HEK293 (cell line): Measurements from ENCODE around the gene DDIT3.

ENCODE experiments used
- CTCF ChIA-PET: fragments of 350-600 bp; formaldehyde crosslinking; extraction: SDS; loops from one replicate; lab custom pipeline; 2021; ENCODE audit warnings: antibody characterized with exemption; lab: Yijun Ruan, JAX
- POLR2A ChIA-PET: fragments of 300-600 bp; formaldehyde crosslinking; extraction: SDS; loops from one replicate; lab custom pipeline; 2020; ENCODE audit warnings: antibody characterized with exemption, inconsistent platforms; lab: Yijun Ruan, JAX
- H3K27ac ChIP-seq: fragments of 200-500 bp; sonication (Bioruptor generic); 2 replicates; pipeline ENCODE4 v1.5.1; 2014; ENCODE audit warnings: low read depth, low read length, control low read depth, inconsistent platforms; ENCODE audit errors: extremely low read depth
- H3K36me3 ChIP-seq, 2 experiments: fragments of 200-500 bp in 1 of 2; sonication (Bioruptor generic) in 1 of 2; 1 replicate in 1 of 2; 2 replicates in 1 of 2; pipeline ENCODE4 v1.5.1; 2014 to 2017; ENCODE audit warnings: inconsistent platforms in 2 of 2, low read length in 2 of 2; ENCODE audit not compliant: control insufficient read depth in 2 of 2, insufficient read depth in 1 of 2
- H3K4me1 ChIP-seq: fragments of 200-500 bp; sonication (Bioruptor generic); 2 replicates; pipeline ENCODE4 v1.5.1; 2014; ENCODE audit warnings: mild to moderate bottlenecking, low read length, inconsistent platforms; ENCODE audit not compliant: control insufficient read depth, insufficient read depth
- H3K4me3 ChIP-seq: 2 replicates; pipeline ENCODE4 v1.5.1; 2011; ENCODE audit warnings: low read depth, mild to moderate bottlenecking, control low read depth, low read length, moderate library complexity
- H3K9me3 ChIP-seq: fragments of 200-500 bp; sonication (Bioruptor generic); 2 replicates; pipeline ENCODE4 v1.5.1; 2014; ENCODE audit warnings: low read depth, low read length, inconsistent platforms; ENCODE audit not compliant: control insufficient read depth, insufficient read depth
- HOXD13 ChIP-seq: sonication (generic); formaldehyde crosslinking; IDR thresholded peaks from 2 replicates; pipeline ENCODE4 v1.8.0; 2022; ENCODE audit warnings: missing genetic modification reagents, borderline replicate concordance
- MEIS1 ChIP-seq: sonication (generic); formaldehyde crosslinking; IDR thresholded peaks from 2 replicates; pipeline ENCODE4 v1.8.1; 2022; ENCODE audit warnings: missing genetic modification reagents, mild to moderate bottlenecking, borderline replicate concordance
- OSR2 ChIP-seq: fragments of 450-650 bp; formaldehyde crosslinking; IDR thresholded peaks from 2 replicates; pipeline ENCODE4 v1.5.1; 2016; ENCODE audit warnings: missing biosample characterization, missing genetic modification characterization
- PRDM1 ChIP-seq: fragments of 450-650 bp; formaldehyde crosslinking; IDR thresholded peaks from 2 replicates; pipeline ENCODE4; 2016; ENCODE audit warnings: missing biosample characterization, missing genetic modification characterization
- YY2 ChIP-seq: fragments of 450-650 bp; formaldehyde crosslinking; IDR thresholded peaks from 2 replicates; pipeline ENCODE4 v1.5.1; 2016; ENCODE audit warnings: missing biosample characterization, missing genetic modification characterization
- ZBTB20 ChIP-seq: fragments of 450-650 bp; formaldehyde crosslinking; IDR thresholded peaks from 2 replicates; pipeline ENCODE4 v1.5.1; 2016; ENCODE audit warnings: missing biosample characterization, missing genetic modification characterization
- ZBTB21 ChIP-seq: fragments of 450-650 bp; formaldehyde crosslinking; IDR thresholded peaks from 2 replicates; pipeline ENCODE4 v1.5.1; 2017; ENCODE audit warnings: missing biosample characterization, missing genetic modification characterization
- ZFP41 ChIP-seq: fragments of 450-650 bp; formaldehyde crosslinking; IDR thresholded peaks from 2 replicates; pipeline ENCODE4 v1.5.1; 2016; ENCODE audit warnings: missing biosample characterization, missing genetic modification characterization, borderline replicate concordance
- ZNF138 ChIP-seq: fragments of 450-650 bp; formaldehyde crosslinking; IDR thresholded peaks from 2 replicates; pipeline ENCODE4 v1.5.1; 2016; ENCODE audit warnings: missing biosample characterization, missing genetic modification characterization, borderline replicate concordance
- ZNF16 ChIP-seq: fragments of 450-650 bp; formaldehyde crosslinking; IDR thresholded peaks from 2 replicates; pipeline ENCODE4 v1.5.1; 2016; ENCODE audit warnings: low read depth, missing biosample characterization, missing genetic modification characterization
- ZNF274 ChIP-seq, 2 experiments: fragments of 200-500 bp in 1 of 2; fragments of 450-650 bp in 1 of 2; sonication (Bioruptor generic) in 1 of 2; formaldehyde crosslinking in 1 of 2; IDR thresholded peaks; 2 replicates each; pipeline versions ENCODE4 v1.5.1 to v1.6.1; 2014 to 2016; ENCODE audit warnings: borderline replicate concordance in 1 of 2, inconsistent platforms in 1 of 2, low read length in 1 of 2, missing biosample characterization in 1 of 2, missing genetic modification characterization in 1 of 2
- ZNF341 ChIP-seq: fragments of 450-650 bp; formaldehyde crosslinking; IDR thresholded peaks from 2 replicates; pipeline ENCODE4; 2016; ENCODE audit warnings: low read depth, missing biosample characterization, missing genetic modification characterization
- ZNF544 ChIP-seq: fragments of 450-650 bp; formaldehyde crosslinking; IDR thresholded peaks from 2 replicates; pipeline ENCODE4 v1.5.0; 2017; ENCODE audit warnings: missing biosample characterization, missing genetic modification characterization
- ZNF600 ChIP-seq: fragments of 450-650 bp; formaldehyde crosslinking; IDR thresholded peaks from 2 replicates; pipeline ENCODE4 v1.5.1; 2016; ENCODE audit warnings: missing biosample characterization, missing genetic modification characterization
- ZNF654 ChIP-seq: fragments of 450-650 bp; formaldehyde crosslinking; IDR thresholded peaks from 2 replicates; pipeline ENCODE4 v1.5.1; 2016; ENCODE audit warnings: low read depth, missing biosample characterization, missing genetic modification characterization
- ZNF792 ChIP-seq: fragments of 450-650 bp; formaldehyde crosslinking; IDR thresholded peaks from 2 replicates; pipeline ENCODE4 v1.5.1; 2016; ENCODE audit warnings: missing biosample characterization, missing genetic modification characterization
- TF ChIP-seq, protein P1 (sequence below): fragments of 450-650 bp; formaldehyde crosslinking; IDR thresholded peaks from 2 replicates; pipeline ENCODE4 v1.5.1; 2016; ENCODE audit warnings: missing biosample characterization, missing genetic modification characterization
- TF ChIP-seq, protein P2 (sequence below): fragments of 450-650 bp; formaldehyde crosslinking; IDR thresholded peaks from 2 replicates; pipeline ENCODE4 v1.5.1; 2016; ENCODE audit warnings: missing biosample characterization, missing genetic modification characterization
- TF ChIP-seq, protein P3 (sequence below): fragments of 450-650 bp; formaldehyde crosslinking; IDR thresholded peaks from 2 replicates; pipeline ENCODE4 v1.5.1; 2016; ENCODE audit warnings: missing biosample characterization, missing genetic modification characterization, borderline replicate concordance
- TF ChIP-seq, protein P4 (sequence below): fragments of 450-650 bp; IDR thresholded peaks from 2 replicates; pipeline ENCODE4 v1.5.1; 2018; ENCODE audit warnings: missing biosample characterization, mild to moderate bottlenecking, missing genetic modification characterization
- TF ChIP-seq, protein P5 (sequence below): fragments of 450-650 bp; formaldehyde crosslinking; IDR thresholded peaks from 2 replicates; pipeline ENCODE4 v1.5.1; 2016; ENCODE audit warnings: missing biosample characterization, missing genetic modification characterization, low read depth
- TF ChIP-seq, protein P6 (sequence below): fragments of 450-650 bp; formaldehyde crosslinking; IDR thresholded peaks from 2 replicates; pipeline ENCODE4; 2016; ENCODE audit warnings: missing biosample characterization, missing genetic modification characterization

Gene DDIT3

DNA sequence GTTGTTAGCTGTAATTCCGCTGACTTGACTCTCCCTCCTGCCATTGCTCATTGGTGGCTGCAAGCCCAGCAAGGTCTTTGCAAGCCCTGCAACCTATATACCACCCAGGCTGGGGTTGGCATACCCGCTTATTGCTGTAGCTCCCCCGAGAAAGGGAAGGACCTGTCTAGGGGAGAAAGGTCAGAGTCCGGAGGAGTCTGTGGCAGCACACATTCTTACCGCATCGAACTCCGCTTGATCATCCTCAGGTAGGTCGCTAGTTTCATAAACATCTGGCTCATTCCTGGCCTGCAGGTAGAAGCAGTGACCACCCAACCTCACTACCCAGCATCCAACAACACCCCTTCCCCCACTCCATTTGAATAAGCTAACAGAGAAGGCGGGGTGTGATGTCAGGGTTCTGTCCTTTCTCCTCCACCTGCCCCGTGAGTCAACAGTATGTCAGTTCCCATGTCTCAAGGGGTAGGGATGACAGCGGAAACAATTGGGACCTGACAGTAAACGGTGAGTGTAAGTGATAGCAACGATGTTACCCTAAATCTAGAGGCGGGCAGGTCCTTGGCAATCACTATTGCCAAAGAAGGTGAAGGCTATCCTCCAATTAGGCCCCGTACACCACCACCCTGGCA, 25.6 kb upstream of the DDIT3 start:
- POLR2A ChIA-PET, result interaction anchor here (1.3 to 2.6 kb wide), 6 partner anchors 8 to 198 kb away, joined by 3 to 16 read pairs (median 8); partner anchors contain the start of genes DDIT3 and MBD6
- peaks cover 4 to 45% of the 10 kb centered on the region in 2 experiments; a peak in 2 of 3 replicates for H3K36me3 ChIP-seq
- peak overlapping the region; percentile 95 for H3K4me3 ChIP-seq
- H3K9me3 ChIP-seq, result no peaks in the 10 kb centered on the region
- peak overlapping the region; percentile 78; the same call in 1 of the 2 replicates for H3K27ac ChIP-seq
- peaks cover 5% of the 10 kb centered on the region for H3K4me1 ChIP-seq
- TF ChIP-seq, protein P1, sequence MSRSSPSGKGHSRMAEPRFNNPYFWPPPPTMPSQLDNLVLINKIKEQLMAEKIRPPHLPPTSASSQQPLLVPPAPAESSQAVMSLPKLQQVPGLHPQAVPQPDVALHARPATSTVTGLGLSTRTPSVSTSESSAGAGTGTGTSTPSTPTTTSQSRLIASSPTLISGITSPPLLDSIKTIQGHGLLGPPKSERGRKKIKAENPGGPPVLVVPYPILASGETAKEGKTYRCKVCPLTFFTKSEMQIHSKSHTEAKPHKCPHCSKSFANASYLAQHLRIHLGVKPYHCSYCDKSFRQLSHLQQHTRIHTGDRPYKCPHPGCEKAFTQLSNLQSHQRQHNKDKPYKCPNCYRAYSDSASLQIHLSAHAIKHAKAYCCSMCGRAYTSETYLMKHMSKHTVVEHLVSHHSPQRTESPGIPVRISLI (tag by site-specific recombination), result no peak
- TF ChIP-seq ZNF600 (peak; percentile 45), PRDM1 (0 out of 2 replicates have a peak, but pooled peaks have one; percentile 39), ZBTB20 (tag by site-specific recombination) (peak; percentile 50)
- TF ChIP-seq, protein P2, sequence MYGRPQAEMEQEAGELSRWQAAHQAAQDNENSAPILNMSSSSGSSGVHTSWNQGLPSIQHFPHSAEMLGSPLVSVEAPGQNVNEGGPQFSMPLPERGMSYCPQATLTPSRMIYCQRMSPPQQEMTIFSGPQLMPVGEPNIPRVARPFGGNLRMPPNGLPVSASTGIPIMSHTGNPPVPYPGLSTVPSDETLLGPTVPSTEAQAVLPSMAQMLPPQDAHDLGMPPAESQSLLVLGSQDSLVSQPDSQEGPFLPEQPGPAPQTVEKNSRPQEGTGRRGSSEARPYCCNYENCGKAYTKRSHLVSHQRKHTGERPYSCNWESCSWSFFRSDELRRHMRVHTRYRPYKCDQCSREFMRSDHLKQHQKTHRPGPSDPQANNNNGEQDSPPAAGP (tag by site-specific recombination), result peak; percentile 22; the same call in 1 of the 2 replicates
- CTCF ChIA-PET, result interaction anchor here (1.4 to 1.9 kb wide), 2 partner anchors 37 to 77 kb away, joined by 4 to 5 read pairs; no protein-coding TSS in a partner anchor

DNA sequence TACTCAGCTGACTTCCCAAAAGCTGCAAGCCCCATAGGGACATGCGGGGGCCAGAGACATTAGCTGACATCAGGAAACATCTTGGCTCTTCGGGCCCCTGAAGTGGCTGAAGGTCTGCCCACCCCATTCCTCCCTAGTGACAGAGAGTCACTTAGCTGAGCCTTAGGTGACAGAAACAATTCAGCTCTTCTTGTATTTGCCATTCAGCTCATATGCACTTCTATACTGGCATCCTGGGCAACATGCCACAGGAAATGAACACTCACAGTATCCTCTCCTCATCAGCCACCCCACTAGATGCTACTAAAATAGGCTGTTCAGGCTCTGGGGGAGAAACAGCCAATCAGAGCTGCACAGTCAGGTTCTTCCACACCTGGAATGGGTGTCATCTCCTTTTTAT, 23.3 kb upstream of the DDIT3 start:
- CTCF ChIA-PET, result no interaction called here
- no peak overlapping the region for H3K4me3 ChIP-seq
- TF ChIP-seq HOXD13 (CRISPR knock-in tag) (no peak), ZNF138 (no peak), ZNF792 (tag by site-specific recombination) (no peak), ZNF16 (tag by site-specific recombination) (no peak)
- TF ChIP-seq, all 188 proteins: peak for 0
- Histone ChIP-seq H3K4me1 (peaks cover 3% of the 10 kb centered on the region), H3K36me3 (peaks cover 4 to 67% of the 10 kb centered on the region in 2 experiments; a peak in 2 of 3 replicates), H3K9me3 (no peaks in the 10 kb centered on the region), H3K27ac (no peak overlapping the region)
- POLR2A ChIA-PET, result interaction anchor here (0.6 to 1.1 kb wide), 2 partner anchors 62 to 817 kb away, joined by 3 read pairs; partner anchors contain the start of gene DTX3

DNA sequence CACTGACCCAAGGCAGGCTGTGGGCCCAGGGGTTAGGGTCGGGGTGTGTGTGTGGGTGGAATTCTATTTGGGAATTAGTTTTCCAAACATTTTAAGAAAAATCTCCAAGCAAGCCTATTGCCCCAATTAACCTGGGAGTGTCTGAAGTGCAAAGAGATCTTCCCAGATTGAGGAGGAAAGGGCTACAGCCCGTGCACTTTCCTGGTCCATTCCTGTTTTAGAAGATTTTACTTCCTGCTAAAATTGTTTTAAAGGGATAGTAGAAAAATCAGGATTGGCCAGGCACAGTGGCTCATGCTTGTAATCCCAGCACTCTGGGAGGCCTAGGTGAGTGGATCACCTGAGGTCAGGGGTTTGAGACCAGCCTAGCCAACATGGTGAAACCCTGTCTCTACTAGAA, 21.4 kb upstream of the DDIT3 start:
- Histone ChIP-seq H3K4me1 (peaks cover 3% of the 10 kb centered on the region), H3K36me3 (peaks cover 4 to 79% of the 10 kb centered on the region in 2 experiments; a peak in 2 of 3 replicates), H3K27ac (no peak overlapping the region), H3K9me3 (no peaks in the 10 kb centered on the region), H3K4me3 (no peak overlapping the region)
- CTCF ChIA-PET, result interaction anchor here (1.6 kb wide), 1 partner anchor 42 kb away, joined by 5 read pairs; no protein-coding TSS in a partner anchor
- POLR2A ChIA-PET, result interaction anchor here (1.3 kb wide), 1 partner anchor 9 kb away, joined by 3 read pairs; no protein-coding TSS in a partner anchor
- TF ChIP-seq YY2 (tag by site-specific recombination) (no peak), ZBTB21 (tag by site-specific recombination) (no peak), MEIS1 (no peak), ZNF600 (no peak), ZNF654 (no peak), ZNF544 (tag by site-specific recombination) (no peak), ZFP41 (tag by site-specific recombination) (no peak), OSR2 (no peak), ZNF274 (IDR thresholded peaks at IDR 0.05; ENCODE audit: low read length) (no peak), ZNF274 (tag by site-specific recombination; IDR thresholded peaks at IDR 0.05; ENCODE audit: borderline replicate concordance) (no peak), ZNF341 (tag by site-specific recombination) (no peak)
- TF ChIP-seq, protein P3, sequence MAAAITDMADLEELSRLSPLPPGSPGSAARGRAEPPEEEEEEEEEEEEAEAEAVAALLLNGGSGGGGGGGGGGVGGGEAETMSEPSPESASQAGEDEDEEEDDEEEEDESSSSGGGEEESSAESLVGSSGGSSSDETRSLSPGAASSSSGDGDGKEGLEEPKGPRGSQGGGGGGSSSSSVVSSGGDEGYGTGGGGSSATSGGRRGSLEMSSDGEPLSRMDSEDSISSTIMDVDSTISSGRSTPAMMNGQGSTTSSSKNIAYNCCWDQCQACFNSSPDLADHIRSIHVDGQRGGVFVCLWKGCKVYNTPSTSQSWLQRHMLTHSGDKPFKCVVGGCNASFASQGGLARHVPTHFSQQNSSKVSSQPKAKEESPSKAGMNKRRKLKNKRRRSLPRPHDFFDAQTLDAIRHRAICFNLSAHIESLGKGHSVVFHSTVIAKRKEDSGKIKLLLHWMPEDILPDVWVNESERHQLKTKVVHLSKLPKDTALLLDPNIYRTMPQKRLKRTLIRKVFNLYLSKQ (tag by site-specific recombination), result no peak
- TF ChIP-seq, protein P4, sequence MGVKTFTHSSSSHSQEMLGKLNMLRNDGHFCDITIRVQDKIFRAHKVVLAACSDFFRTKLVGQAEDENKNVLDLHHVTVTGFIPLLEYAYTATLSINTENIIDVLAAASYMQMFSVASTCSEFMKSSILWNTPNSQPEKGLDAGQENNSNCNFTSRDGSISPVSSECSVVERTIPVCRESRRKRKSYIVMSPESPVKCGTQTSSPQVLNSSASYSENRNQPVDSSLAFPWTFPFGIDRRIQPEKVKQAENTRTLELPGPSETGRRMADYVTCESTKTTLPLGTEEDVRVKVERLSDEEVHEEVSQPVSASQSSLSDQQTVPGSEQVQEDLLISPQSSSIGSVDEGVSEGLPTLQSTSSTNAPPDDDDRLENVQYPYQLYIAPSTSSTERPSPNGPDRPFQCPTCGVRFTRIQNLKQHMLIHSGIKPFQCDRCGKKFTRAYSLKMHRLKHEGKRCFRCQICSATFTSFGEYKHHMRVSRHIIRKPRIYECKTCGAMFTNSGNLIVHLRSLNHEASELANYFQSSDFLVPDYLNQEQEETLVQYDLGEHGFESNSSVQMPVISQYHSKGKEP (tag by site-specific recombination), result no peak
- TF ChIP-seq, protein P5, sequence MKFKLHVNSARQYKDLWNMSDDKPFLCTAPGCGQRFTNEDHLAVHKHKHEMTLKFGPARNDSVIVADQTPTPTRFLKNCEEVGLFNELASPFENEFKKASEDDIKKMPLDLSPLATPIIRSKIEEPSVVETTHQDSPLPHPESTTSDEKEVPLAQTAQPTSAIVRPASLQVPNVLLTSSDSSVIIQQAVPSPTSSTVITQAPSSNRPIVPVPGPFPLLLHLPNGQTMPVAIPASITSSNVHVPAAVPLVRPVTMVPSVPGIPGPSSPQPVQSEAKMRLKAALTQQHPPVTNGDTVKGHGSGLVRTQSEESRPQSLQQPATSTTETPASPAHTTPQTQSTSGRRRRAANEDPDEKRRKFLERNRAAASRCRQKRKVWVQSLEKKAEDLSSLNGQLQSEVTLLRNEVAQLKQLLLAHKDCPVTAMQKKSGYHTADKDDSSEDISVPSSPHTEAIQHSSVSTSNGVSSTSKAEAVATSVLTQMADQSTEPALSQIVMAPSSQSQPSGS (tag by site-specific recombination), result no peak
- TF ChIP-seq, protein P6, sequence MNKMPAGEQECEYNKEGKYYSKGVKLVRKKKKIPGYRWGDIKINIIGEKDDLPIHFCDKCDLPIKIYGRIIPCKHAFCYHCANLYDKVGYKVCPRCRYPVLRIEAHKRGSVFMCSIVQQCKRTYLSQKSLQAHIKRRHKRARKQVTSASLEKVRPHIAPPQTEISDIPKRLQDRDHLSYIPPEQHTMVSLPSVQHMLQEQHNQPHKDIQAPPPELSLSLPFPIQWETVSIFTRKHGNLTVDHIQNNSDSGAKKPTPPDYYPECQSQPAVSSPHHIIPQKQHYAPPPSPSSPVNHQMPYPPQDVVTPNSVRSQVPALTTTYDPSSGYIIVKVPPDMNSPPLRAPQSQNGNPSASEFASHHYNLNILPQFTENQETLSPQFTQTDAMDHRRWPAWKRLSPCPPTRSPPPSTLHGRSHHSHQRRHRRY (tag by site-specific recombination), result no peak
